ENCODE data around the gene NT5C1A.

NT5C1A gene

DNA sequence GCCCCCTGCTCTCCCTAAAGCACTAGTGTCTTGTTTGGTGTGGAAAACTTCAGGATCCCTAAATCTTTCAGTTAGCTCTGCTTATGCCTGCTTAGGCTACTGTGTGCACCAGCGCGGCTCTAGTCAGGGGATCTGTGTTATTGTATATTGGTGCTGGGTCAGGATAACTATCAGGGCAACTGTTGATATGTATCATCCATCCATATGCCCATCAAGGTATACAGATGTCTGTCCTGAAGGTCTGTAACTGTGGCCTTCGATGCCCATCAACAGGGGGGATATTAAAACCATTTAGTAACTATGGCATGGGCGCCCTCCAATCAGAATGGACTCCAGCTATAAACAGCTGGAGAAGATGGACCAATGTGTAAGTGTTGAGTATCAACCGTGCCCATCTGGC is 12.4 kb downstream of the NT5C1A start:
- DNase-seq (ENCODE audit: low spot score) = no peak

GRCh38 chr1:39659110-39659509 is 12.8 kb downstream of the NT5C1A start:
- DNase-seq (ENCODE audit: low spot score) = no peak

DNA sequence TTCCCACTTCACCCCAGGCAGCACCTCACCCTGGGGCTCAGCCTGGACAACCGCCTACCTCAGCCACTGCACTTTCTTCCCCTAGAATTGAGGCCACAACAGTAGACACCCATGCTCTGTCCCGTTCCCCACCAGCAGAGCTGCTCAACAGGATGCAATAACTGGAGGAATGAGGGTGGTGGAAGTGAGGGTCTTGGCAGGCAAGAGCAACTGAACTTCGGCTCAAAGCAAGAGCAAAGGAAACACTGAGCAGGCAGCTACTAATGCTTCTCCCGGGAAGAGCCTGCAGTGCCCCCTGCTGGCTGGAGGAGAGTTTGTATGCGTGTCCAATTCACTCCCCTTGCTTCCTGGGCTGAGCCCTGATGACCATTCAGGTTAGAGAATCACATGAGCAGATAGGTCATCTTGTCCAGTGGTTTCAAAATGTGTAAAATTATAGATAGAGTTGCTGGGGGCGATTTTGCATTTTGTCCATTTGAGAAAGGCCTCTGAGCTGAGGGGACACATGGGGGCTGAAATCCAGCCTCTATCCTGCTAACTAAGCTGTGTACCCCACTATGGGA is 13.9 kb downstream of the NT5C1A start:
- DNase-seq (ENCODE audit: low spot score) = peak; percentile 64

DNA sequence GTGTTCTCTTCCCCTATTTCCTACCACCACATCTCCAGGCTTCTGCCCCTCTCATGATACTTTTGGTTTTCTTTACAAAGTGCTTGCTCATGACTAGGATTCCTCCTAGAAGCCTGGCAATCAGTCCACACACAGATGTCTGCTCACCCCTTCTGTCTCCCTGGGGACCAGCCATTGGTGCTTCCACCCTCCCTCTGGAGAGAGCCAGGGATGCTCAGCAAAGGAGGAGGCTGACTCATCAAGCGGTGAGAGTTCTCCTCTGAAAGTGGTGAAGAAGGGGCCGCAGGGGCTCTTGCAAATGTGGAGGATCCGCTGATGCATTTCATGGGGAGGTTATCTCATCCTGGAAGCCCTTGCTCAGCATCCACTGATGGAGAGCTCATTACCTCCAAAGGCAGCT is 14.5 kb downstream of the NT5C1A start:
- peak; percentile 42 for DNase-seq (ENCODE audit: low spot score)

DNA sequence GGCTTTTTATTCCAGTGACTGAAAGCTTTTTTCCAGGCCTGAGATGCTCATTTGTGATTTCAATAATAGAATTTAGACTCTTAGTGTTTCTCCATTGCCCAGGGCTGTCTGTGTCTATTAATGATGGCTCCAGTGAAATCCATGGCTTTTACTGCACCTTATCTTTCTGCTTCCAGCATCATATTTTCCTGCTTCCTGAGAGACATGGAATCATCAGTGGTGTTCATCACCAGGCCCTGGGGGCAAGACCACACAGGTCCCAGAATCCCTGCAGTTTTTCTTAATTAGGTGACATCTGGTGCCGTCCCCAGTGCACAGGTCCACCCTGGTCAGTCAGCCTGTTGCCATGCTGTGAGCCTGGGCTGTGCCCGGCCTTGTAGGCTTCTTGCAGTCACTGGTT is 15.5 kb downstream of the NT5C1A start:
- DNase-seq (ENCODE audit: low spot score) = no peak

GRCh38 chr1:39655578-39656268 is 16.2 kb downstream of the NT5C1A start:
- DNase-seq (ENCODE audit: low spot score) = peak; percentile 53

DNA sequence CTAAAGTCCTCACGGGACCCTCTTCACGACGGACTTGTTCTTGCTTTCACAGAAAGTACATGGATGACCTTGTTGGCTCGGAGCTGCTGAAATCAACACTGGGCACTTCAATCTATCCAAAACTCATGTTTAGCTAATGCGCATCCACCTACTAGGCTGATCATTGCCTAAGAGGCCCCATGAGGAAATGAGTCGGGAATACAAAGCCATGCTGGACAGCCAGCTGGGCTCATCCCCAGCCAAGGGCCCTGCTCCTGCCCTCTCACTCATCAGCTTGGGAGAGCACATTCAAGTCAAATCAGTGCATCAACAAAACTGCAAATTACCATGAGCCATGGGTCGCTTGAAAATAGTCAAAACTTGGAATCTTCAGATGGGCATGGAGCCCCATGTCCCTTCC is 17.6 kb downstream of the NT5C1A start:
- no peak for DNase-seq (ENCODE audit: low spot score)

DNA sequence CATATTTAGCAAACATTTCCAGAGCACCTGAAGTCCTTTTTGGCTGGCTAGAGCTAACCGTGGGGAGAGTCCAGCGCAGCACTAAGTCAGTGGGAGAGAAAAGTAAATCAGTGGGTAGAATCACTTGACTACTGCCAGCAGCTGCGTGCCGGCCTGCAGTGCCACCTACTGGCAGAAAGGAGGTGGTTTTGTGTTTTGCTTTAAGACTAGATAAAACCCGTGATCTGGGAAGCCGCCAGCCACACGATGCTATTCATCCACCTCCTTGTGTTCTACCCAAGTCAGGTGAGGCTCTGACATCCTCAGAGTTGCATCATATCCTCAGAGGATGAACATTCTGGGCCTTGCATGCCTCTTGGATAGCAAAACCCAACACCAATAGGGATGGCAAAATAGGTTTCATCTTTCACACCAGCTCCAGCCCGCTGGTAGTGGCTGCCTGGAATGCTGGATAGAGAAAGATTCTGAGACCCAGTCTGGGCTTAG is 18.3 kb downstream of the NT5C1A start:
- DNase-seq (ENCODE audit: low spot score) = peak; percentile 90

DNA sequence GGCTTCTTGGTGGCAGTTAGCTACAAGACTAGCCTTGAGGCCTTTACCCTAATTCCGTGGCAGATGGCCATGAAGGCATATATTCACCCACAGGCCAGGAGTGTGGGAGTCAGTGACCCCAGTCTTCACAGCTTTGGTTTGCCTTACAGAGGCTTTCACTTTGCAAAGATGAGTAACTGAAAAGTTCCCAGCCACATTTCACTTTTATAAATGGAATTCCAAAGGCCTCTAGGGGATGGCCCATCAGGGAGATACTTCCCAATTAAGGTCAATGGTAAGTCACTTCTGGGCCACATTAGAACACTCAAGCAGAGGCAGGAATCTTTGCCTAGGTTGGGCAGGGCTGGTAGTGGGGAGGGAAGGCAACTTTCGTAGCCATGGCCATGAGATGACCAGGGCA is 19.4 kb downstream of the NT5C1A start:
- DNase-seq (ENCODE audit: low spot score) = no peak

DNA sequence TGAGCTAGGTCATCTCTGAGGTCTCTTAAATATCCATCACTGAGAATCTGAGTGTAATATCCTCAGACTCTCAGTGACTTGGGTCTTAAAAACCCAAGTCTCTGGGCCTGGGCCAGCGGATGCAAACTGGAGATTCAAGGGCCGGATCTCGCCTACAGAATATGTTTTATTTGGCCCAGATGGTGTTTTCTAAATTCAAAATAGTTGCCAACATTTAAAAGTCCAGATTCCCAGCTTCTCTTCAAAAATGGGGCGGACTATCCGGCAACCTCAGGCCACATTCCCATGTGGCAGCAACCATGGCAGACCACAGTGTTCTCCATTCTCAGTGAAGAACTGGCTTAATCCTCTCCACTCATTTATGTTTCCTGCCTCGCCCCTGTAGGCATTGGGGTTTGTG is 19.8 kb downstream of the NT5C1A start:
- DNase-seq (ENCODE audit: low spot score) = no peak

- DNase-seq (ENCODE audit: low spot score) = no peak
Observed at GRCh38 chr1:39650431-39650830, 21.5 kb downstream of the NT5C1A start.

GRCh38 chr1:39649636-39650185 is 22.2 kb downstream of the NT5C1A start:
- DNase-seq (ENCODE audit: low spot score) = no peak

DNA sequence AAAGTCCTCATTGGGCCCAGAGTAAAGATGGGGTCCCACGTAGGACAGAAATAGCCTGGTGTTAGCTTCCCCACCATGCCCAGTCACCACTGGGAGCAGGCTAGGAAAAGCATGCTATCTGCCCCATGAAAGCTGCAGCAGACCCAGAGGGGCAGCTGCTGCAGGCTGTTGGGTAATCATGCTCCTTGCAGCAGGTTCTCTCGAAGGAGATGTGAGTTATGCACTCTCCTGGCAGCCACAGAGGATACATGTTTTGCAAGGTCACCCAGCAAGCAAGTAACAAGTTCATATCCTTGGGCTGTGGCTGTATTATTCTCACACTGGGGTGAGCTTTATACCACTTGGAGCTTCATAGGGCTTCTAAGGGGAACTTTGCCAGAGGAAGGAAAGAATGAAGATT is 23.4 kb downstream of the NT5C1A start:
- DNase-seq (ENCODE audit: low spot score) = no peak

GRCh38 chr1:39647247-39647646 is 24.7 kb downstream of the NT5C1A start:
- no peak for DNase-seq (ENCODE audit: low spot score)

DNA sequence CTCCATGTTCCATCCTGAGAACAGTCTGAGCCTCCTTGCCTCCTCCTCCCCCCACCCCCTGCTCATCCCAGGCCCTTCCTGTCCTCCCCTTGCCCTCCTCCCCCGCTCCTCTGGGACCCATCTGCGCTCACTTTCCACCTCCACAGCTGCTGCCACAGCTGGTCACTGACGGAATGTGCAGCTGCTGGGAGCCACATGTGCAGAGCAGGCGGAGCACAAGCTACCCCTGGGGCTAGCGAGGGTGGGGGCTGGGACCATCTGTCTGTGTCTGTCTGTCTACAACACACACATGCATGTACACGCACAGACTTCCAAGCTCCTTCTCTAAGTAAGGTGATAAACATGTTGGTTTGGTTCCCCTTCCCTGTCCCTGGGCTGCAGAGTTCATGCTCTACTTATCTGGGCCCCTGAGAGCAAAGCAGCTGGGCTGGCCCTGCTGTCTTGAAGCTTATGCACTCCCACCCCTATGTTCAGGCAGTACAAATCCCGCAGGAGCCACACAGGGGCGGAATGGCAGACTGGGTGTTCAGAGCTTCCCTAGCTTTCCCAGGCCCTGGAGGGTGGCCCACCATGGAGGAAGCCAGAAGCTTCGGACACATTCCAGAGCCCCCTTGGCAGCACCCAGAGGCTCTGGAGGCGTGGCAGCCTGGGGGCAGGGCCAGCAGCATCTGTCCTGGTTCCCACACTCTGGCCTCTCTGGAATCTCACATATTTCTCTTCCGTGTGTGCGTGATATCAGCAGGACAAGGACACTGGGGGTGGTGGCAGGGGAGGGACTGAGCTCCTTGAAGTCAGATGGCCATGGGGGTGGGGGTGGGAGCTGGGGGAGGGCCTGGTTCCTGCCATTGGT is 25.4 kb downstream of the NT5C1A start:
- DNase-seq (ENCODE audit: low spot score) = no peak

DNA sequence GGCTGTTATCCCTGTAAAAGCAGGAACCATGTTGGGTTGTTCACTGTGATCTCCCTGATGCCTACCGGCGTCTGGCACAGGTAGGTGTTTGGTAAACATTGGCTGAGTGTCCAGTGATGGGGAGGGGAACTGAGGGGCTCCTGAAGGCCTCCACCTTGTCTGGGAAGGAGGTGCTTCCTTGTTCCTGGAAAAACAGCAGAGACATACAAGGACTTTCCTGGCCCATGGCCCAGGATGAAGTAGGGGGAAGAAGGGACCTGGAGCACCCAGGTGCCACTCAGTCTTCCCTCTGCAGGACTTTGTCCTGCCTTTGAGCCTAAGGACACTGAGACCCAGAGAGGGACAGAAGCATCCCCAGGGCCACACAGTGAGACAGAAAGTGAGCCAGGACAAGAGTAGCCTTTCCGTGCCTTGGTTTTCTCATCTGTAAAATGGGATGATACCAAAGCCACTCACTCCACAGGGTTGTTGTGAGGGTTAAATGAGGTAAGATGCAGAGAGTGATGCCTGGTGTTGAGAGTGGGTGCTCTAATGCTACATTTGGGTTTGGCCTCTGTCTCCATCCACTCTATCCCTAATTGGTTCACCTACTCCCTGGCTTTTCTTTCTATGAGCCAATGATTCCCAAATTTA is 26.4 kb downstream of the NT5C1A start:
- no peak for DNase-seq (ENCODE audit: low spot score)

GRCh38 chr1:39643705-39644104 is 28.2 kb downstream of the NT5C1A start:
- no peak for DNase-seq (ENCODE audit: low spot score)

DNA sequence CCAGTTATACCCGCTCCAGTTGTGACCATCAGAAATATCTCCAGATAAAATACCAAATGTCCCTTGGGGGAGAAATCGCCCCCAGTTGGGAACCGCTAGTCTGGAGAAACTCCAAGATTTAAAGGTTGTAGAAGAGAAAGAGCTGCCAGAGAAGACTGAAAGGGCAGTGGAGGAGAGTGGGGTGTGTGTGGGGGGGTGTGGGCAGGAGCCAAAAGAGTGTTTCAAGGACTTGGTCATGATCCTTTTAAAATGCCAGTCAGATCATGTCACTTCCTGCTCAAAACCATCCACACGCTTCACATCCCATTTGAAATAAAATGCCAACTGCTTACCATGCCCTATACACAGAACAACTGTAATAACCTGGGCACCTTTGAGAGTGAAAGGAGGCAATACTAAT is 29.1 kb downstream of the NT5C1A start:
- DNase-seq (ENCODE audit: low spot score) = no peak

GRCh38 chr1:39640861-39641260 is 31.0 kb downstream of the NT5C1A start:
- DNase-seq (ENCODE audit: low spot score) = no peak

GRCh38 chr1:39639305-39640130 is 32.4 kb downstream of the NT5C1A start, which contains the start of gene HEYL:
Gene HEYL (minus strand): TSS chr1:39639643. CDS start chr1:39639625, 18 bp downstream.
- no peak for DNase-seq (ENCODE audit: low spot score)

DNA sequence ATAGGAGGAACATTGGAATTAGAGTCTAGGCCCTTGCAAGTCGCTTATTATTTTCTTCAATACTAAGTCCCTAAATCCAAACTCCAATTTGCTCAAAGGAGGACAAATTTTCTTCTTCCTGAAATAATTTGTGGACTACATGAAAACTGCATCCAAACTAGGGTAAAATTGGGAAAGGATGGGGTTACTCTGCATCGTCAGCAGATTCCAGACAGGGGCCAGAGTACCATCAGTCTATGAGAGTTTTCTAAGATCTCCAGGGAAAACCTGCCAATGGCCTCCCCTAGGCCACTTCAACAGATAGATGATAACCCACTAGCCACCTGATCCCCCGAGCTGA is 33.0 kb downstream of the NT5C1A start:
- DNase-seq (ENCODE audit: low spot score) = no peak

All from Ammon's horn (tissue), 1 donor.